ENCODE results near the gene CCBE1.

The CCBE1 gene

DNA sequence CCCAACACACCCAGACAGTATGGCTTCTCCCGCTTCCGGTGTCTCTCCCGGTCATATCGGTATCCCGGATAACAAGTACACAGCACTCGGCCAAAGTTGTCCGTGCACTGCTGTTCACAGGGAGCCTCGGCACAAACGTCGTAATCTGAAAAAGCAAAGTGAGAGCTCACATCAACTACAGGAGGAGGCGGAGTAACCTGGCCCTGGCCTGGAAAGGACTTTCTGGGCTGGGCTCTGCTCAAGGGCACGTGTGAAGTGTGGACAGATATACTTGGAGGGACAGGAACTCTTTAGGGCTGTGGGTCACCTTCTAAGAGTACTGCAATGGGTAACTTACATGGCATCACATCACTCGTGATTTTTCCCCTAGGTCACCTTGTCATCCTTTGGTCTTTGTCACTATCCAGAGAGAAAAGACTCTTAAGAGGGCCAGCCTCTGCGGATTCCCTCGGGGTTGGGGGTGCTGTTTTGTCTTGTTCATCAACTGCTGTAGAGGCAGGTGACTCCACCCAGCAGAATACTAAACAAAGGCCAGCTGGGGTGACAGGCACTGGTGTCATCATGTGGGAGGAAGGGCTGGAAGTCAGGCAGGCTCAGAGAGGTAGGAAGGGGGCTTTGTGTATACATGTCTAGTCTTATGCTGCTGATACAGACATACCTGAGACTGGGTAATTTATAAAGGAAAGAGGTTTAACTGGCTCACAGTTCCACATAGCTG lies 227.6 kb downstream of the CCBE1 start:
- Mint-ChIP-seq H3K4me3 (no peak overlapping the region), H3K36me3 (ENCODE audit: low read depth) (no peaks in the 10 kb centered on the region), H3K9me3 (no peaks in the 10 kb centered on the region), H3K27me3 (peaks cover 9% of the 10 kb centered on the region), H3K4me1 (ENCODE audit: low read depth) (no peaks in the 10 kb centered on the region), H3K27ac (no peak overlapping the region)
- no peak for DNase-seq

DNA sequence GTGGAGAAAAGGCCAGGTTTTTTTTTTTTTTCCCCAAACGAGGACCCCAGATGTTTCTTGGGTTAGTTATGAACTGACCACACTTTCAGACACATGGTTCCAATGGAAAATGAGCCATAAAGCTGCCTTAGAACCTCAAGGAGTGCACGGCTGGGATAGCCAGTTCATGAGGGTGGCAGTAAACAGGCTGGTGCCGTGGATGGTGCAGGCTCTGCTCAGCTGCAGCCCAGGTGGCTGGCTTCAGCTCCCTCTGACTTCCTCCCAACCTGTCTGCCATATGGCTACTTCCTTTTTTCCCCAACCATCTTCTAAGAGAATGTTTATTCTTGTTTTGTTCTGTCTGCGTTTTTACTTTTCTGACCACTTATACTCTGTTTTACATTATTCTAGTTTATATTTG lies 228.4 kb downstream of the CCBE1 start:
- DNase-seq: no peak
- Mint-ChIP-seq H3K9me3 (no peaks in the 10 kb centered on the region), H3K4me3 (no peak overlapping the region), H3K27ac (no peak overlapping the region), H3K4me1 (ENCODE audit: low read depth) (no peaks in the 10 kb centered on the region), H3K36me3 (ENCODE audit: low read depth) (no peaks in the 10 kb centered on the region), H3K27me3 (peaks cover 7% of the 10 kb centered on the region)

DNA sequence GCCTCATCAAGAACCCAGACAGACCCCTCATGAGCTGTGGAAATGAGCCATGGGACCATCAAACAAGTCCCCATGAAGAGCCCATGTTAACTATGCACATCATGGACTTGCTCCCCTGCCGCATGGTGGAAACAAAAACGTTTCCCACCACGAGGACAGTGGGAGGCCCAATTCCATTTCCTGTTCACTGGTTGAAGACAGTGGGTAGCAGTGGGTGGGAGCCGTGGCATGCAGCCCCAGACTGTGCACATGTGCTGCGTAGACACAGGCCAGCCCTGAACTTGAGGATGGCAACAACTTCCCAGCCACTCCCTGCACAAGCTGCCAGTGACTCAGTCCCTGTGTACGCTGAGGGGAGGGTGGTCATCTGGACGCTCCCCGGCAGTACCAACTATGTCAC lies 229.7 kb downstream of the CCBE1 start:
- Mint-ChIP-seq H3K36me3 (ENCODE audit: low read depth) (no peaks in the 10 kb centered on the region), H3K27ac (no peak overlapping the region), H3K9me3 (no peaks in the 10 kb centered on the region), H3K4me3 (no peak overlapping the region), H3K27me3 (peaks cover 9% of the 10 kb centered on the region), H3K4me1 (ENCODE audit: low read depth) (no peaks in the 10 kb centered on the region)
- DNase-seq: no peak

DNA sequence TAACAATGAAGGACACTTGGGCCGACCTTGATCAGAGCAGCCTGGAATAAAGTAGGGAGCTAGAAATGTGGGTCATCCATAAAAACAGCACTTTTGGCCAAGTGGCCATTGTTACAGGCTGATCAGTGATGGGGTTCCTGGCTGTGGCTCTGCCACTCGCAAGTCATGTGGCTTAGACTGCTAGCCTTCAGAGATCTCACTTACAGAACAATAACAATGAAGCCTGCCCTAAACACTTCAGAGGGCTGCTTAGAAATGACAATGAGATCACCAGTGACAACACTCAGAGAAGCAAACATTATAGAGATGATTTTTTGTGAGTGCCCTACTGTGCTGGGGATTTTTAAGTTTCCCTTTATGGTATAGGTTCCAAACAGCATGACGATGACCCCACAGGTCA lies 230.2 kb downstream of the CCBE1 start:
- no peaks in the 10 kb centered on the region for H3K36me3 Mint-ChIP-seq (ENCODE audit: low read depth)
- H3K9me3 Mint-ChIP-seq: no peaks in the 10 kb centered on the region
- no peak overlapping the region for H3K4me3 Mint-ChIP-seq
- H3K4me1 Mint-ChIP-seq (ENCODE audit: low read depth): no peaks in the 10 kb centered on the region
- DNase-seq: no peak
- H3K27ac Mint-ChIP-seq: no peak overlapping the region
- peaks cover 9% of the 10 kb centered on the region for H3K27me3 Mint-ChIP-seq

DNA sequence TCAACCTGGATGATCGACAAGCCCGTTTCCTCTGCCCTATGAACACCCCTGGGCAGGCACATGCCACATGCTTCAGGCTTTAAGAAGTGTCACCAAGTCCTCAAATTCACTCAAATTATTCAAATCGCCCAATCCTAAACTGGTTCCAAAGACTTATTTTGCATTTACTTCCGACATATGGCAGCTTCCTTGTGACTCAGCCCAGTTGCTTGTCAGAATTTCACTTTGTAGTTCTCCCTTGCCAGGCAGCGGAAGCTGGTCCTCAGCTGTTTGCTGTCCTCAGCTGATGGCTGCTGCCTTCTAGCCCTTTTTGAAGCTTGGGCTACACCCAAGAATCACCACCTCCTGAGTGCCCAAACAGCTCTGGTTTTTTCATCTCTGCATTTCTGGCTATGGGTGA lies 232.7 kb downstream of the CCBE1 start:
- H3K4me1 Mint-ChIP-seq (ENCODE audit: low read depth): no peaks in the 10 kb centered on the region
- H3K27ac Mint-ChIP-seq: no peak overlapping the region
- H3K4me3 Mint-ChIP-seq: no peak overlapping the region
- no peaks in the 10 kb centered on the region for H3K36me3 Mint-ChIP-seq (ENCODE audit: low read depth)
- H3K27me3 Mint-ChIP-seq: peaks cover 12% of the 10 kb centered on the region
- DNase-seq: no peak
- no peaks in the 10 kb centered on the region for H3K9me3 Mint-ChIP-seq

DNA sequence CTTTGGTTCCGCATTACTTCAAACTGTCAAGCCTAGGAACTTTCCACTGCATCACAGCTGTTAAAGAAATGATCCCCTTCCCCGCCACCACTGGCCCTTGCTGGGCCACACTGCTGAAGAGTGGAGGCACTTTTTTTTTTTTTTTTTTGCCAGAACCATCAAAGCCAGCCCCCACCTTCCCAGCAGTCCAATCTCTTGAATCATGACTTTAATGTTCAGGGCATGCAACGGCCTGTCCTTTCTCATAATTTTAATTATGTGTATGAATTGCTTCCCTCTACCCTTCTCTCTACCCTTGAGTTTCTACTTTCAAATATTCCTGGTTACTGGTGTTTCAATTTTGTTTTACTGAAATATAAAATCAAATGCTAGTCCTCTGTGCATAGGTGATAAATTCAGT lies 236.1 kb downstream of the CCBE1 start:
- Mint-ChIP-seq H3K36me3 (ENCODE audit: low read depth) (no peaks in the 10 kb centered on the region), H3K27ac (no peak overlapping the region), H3K4me3 (no peak overlapping the region), H3K27me3 (peaks cover 16% of the 10 kb centered on the region), H3K9me3 (no peaks in the 10 kb centered on the region), H3K4me1 (ENCODE audit: low read depth) (no peaks in the 10 kb centered on the region)
- DNase-seq: no peak

DNA sequence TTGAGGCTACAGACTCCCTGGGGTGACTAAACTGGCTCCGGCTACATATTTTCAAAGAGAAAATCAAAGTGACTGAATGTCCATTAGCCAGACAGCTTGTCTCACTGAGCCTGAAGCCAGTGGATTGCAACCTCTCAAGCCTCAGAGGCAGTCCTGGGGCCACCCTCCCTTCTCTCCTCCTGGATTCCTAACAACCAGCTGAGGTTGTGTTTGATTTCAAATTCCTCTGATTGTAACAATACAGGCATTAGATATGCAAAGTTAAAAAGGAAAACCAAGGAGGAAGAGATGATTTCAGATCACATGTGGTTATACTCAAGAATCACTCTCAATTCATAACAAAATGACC lies 237.2 kb downstream of the CCBE1 start:
- Mint-ChIP-seq H3K27ac (no peak overlapping the region), H3K27me3 (peaks cover 17% of the 10 kb centered on the region)

DNA sequence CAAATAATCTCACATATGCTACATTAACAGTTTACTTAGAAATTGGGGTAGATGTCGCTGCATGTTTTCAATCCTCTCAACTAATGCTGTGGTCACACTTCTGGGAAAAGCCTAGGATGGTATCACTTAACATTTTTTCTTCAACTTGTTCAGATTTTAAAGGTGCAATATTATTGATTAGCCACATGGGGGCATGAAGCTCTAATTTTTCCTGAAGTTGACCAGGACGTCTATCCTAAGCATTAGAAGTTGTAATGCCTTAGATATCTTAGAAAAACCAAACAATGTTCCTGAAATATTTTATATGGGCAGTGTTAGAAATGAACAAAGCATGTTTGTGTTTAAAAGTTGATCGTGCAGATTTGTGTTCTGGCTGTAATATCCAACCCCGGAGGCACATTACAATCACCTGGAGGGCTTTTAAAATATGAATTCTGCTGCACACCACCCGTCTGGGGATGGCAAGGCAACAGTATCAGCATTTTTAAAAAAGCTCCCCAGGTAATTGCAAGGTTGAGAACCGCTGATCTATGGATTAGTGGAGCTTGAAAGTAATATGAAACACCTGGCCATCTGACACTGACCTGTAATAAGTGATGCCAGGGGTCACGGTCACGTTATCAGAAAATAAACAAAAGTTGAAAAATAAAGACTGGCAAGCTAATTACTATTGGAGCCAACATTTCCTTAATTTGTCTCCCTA lies 237.7 kb downstream of the CCBE1 start:
- no peaks in the 10 kb centered on the region for H3K9me3 Mint-ChIP-seq
- DNase-seq: no peak
- no peaks in the 10 kb centered on the region for H3K36me3 Mint-ChIP-seq (ENCODE audit: low read depth)
- no peaks in the 10 kb centered on the region for H3K4me1 Mint-ChIP-seq (ENCODE audit: low read depth)
- H3K27me3 Mint-ChIP-seq: peaks cover 19% of the 10 kb centered on the region
- no peak overlapping the region for H3K4me3 Mint-ChIP-seq
- no peak overlapping the region for H3K27ac Mint-ChIP-seq

More for the DNA sequence above, 237.2 kb downstream of the CCBE1 start:
- Mint-ChIP-seq H3K9me3 (no peaks in the 10 kb centered on the region), H3K4me1 (ENCODE audit: low read depth) (no peaks in the 10 kb centered on the region), H3K36me3 (ENCODE audit: low read depth) (no peaks in the 10 kb centered on the region), H3K4me3 (no peak overlapping the region)
- DNase-seq: no peak

DNA sequence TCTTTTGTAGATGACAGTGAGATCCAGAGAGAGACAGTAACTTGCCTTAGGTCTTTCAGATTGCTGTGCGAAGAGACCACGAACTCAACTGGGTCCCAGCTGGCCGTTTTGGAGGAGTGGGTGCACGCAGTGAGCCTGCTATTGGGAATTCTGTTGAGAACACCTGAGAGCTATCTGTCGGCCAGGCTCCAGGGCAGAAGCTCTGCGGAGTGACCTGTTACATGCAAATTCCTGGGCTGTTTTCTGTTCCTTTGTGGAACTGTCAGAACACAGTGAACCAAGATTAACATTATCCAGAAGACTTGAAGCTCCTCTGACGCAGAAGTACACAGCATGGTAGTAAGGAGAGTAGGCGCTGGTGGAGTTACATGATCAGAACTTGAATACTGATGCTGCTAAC lies 238.6 kb downstream of the CCBE1 start:
- Mint-ChIP-seq H3K4me1 (ENCODE audit: low read depth) (no peaks in the 10 kb centered on the region), H3K27me3 (peaks cover 16% of the 10 kb centered on the region), H3K9me3 (no peaks in the 10 kb centered on the region), H3K27ac (no peak overlapping the region), H3K36me3 (ENCODE audit: low read depth) (no peaks in the 10 kb centered on the region), H3K4me3 (no peak overlapping the region)
- DNase-seq: no peak

DNA sequence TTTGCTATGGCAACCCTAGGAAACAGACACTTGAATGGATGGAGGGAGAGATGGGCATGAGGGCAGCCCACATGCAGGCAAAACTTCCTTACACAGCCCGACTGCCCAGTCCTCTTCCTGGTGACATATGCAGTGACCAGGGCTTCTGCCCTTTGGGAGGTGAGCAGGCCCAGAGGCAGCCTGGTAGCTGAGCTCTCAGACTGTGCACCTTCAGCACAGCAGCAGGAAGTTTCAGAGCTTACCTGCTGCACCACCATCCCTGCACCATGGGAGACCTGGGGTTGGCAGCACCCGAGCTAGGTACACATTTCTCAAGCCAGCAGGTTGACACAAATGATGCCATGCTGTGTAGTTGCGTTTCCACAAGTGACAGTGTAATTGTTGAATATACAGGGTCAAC lies 240.6 kb downstream of the CCBE1 start:
- Mint-ChIP-seq H3K27ac (no peak overlapping the region), H3K4me3 (no peak overlapping the region), H3K9me3 (no peaks in the 10 kb centered on the region), H3K36me3 (ENCODE audit: low read depth) (no peaks in the 10 kb centered on the region), H3K27me3 (peaks cover 16% of the 10 kb centered on the region), H3K4me1 (ENCODE audit: low read depth) (no peaks in the 10 kb centered on the region)
- no peak for DNase-seq

DNA sequence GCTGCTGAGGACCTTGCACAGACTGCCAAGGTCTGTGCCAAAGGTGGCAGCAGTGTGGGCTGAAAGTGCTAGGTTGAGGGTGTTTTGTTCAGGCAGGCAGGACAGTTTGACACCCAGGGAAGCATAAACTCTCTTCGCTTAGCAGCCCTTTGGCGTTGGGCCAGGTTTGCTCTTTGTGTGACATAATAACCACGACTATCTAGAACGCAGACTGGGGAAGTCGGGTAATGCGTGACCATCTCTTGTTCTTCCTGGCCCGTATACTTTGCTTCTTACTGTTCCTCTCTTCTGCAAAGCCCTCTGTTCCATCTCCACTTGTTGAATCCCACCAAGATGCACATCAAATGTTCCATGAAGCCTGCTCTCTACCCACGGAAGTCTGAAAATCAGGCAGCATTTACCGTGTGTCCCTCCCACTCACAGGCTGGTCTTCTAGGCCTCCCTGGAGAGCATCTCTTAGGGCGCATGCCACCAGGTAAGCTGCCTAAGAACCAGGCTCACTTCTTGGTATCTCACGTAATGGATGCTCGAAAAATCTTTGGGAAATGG lies 241.4 kb downstream of the CCBE1 start:
- Mint-ChIP-seq H3K4me3 (no peak overlapping the region), H3K4me1 (ENCODE audit: low read depth) (no peaks in the 10 kb centered on the region), H3K27me3 (peaks cover 16% of the 10 kb centered on the region), H3K27ac (no peak overlapping the region), H3K9me3 (no peaks in the 10 kb centered on the region), H3K36me3 (ENCODE audit: low read depth) (no peaks in the 10 kb centered on the region)
- DNase-seq: no peak

DNA sequence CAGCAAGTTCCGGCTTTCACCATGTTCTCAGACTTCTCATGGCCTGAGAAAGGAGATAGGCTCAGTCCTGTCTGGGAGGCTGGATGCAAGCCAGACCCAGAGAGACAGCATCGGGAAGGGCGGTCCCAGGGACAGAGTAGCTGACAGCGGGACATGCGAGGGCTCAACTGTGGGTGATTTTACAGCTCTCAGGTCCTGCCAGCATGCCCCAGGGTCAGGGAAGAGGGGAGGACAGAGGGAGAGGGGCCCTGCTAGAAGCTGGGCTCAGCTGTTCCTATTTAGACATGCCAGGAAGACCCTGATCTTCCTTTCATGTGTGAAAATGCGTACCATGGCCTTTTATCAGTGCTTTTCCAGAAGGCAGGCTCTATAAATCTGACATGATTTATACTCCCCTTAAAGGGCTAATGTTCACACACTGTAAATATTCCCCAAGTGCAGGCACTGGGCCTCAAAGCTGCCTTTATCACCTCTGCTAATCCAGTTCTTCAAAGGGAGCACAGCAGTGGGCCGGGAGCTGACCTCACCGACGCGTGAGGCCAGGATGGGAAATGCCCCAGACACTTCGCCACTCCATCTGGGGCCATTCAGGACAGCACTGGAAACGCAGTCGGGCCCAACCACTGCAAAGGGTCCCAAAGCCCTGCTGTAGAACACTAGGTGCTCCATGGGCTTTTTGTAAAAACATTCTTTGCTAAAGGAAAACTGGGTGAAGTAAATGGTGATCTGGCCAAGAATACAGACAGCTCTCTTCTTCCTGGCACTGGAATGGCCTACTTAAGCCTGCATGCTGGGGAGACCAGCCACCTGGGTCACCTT lies 242.1 kb downstream of the CCBE1 start:
- Mint-ChIP-seq H3K27me3 (peaks cover 16% of the 10 kb centered on the region), H3K9me3 (no peaks in the 10 kb centered on the region), H3K4me3 (no peak overlapping the region), H3K27ac (no peak overlapping the region), H3K36me3 (ENCODE audit: low read depth) (no peaks in the 10 kb centered on the region), H3K4me1 (ENCODE audit: low read depth) (no peaks in the 10 kb centered on the region)
- no peak for DNase-seq

DNA sequence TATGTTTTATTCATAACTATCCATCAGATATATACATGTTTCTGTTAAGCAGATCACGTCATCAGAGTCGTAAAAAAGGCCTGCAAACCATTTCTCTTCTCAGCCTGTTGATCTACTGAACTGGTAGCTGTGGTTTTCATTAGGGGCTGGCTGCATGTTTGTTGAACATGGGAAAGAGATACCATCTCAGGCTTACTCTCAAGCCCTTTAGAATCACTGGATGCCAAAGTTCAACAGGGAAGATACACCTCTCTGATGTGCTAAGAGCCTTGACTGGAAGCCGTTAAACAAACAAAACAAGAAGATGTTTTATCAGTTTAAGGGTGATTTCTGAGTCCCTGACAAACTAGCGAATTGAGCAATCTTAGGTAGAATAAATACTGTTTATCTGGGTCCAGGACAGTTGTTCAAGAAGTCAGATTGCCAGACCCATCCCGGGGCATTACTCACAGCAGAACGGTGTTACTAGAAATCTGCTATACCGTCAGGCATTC lies 243.7 kb downstream of the CCBE1 start:
- no peak overlapping the region for H3K4me3 Mint-ChIP-seq
- H3K27me3 Mint-ChIP-seq: peaks cover 6% of the 10 kb centered on the region
- H3K27ac Mint-ChIP-seq: no peak overlapping the region
- no peaks in the 10 kb centered on the region for H3K9me3 Mint-ChIP-seq
- DNase-seq: no peak
- no peaks in the 10 kb centered on the region for H3K36me3 Mint-ChIP-seq (ENCODE audit: low read depth)
- no peaks in the 10 kb centered on the region for H3K4me1 Mint-ChIP-seq (ENCODE audit: low read depth)

DNA sequence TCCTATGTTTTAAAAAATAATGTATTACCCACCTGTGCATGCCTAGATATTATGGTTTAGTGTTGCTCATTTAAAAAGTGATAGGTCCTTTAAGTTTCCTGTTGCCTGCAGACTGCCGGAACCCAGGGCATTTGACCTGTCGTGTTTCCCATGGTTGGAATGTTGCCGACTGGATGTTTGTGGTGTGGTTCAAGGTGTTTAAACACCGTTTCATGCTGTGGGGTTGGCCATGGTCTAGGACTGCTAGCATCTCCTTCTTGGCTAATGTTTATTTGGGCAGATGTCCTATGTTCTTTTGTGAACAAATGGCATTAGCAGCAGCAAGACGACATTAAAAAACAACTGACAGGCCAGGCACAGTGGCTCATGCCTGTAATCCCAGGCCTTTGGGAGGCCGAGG lies 245.3 kb downstream of the CCBE1 start:
- no peaks in the 10 kb centered on the region for H3K4me1 Mint-ChIP-seq (ENCODE audit: low read depth)
- DNase-seq: no peak
- no peaks in the 10 kb centered on the region for H3K9me3 Mint-ChIP-seq
- H3K27ac Mint-ChIP-seq: no peak overlapping the region
- peaks cover 12% of the 10 kb centered on the region for H3K27me3 Mint-ChIP-seq
- H3K4me3 Mint-ChIP-seq: no peak overlapping the region
- H3K36me3 Mint-ChIP-seq (ENCODE audit: low read depth): no peaks in the 10 kb centered on the region

DNA sequence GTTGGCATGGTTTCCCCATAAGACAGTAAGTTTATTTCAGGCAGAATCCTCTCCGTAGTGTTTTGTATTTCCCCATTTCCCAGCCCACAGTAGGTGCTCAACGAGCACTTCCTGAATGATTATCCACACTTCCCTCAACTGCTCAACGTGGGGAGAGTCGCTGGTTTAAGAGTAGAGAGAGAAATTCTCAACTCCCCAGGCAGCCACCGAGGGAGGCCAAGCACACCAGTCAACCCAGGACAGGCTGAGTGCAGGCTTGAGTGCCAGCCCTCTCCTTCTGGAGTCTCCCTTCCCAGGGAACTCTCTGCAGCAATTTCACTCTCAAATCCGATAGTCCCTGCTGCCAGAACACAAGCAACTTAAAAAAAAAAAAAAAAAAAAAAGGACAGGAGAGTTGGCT lies 246.2 kb downstream of the CCBE1 start:
- peaks cover 12% of the 10 kb centered on the region for H3K27me3 Mint-ChIP-seq
- no peak overlapping the region for H3K4me3 Mint-ChIP-seq
- H3K27ac Mint-ChIP-seq: no peak overlapping the region
- no peaks in the 10 kb centered on the region for H3K36me3 Mint-ChIP-seq (ENCODE audit: low read depth)
- H3K9me3 Mint-ChIP-seq: no peaks in the 10 kb centered on the region
- no peaks in the 10 kb centered on the region for H3K4me1 Mint-ChIP-seq (ENCODE audit: low read depth)
- DNase-seq: no peak
